MM.1S (cell line): Measurements from ENCODE around the gene SELENBP1.

ENCODE experiments used
- DNase-seq: peaks from one replicate; pipeline ENCODE4 v3.0.0-alpha.2; 2015
- H2AFZ ChIP-seq: fragments of 300-600 bp; sonication (generic); 2 replicates; pipeline ENCODE4 v1.6.0; 2016; ENCODE audit warnings: antibody characterized with exemption, low read length
- H3F3A ChIP-seq: fragments of 300-600 bp; sonication (generic); 2 replicates; pipeline ENCODE4 v1.6.1; 2016; ENCODE audit warnings: mild to moderate bottlenecking, antibody characterized with exemption, low read length, moderate library complexity, mixed read lengths; ENCODE audit not compliant: insufficient read depth
- H3K27ac ChIP-seq: fragments of 300-600 bp; sonication (generic); 2 replicates; pipeline ENCODE4 v1.5.1; 2016; ENCODE audit warnings: mild to moderate bottlenecking, low read length
- H3K27me3 ChIP-seq: fragments of 300-600 bp; sonication (generic); replicated peaks from 2 replicates; pipeline ENCODE4 v1.6.0; 2016; ENCODE audit warnings: low read length; ENCODE audit not compliant: insufficient read depth
- H3K36me3 ChIP-seq: fragments of 300-600 bp; sonication (generic); replicated peaks from 2 replicates; pipeline ENCODE4 v1.6.1; 2016; ENCODE audit warnings: mild to moderate bottlenecking, low read length, mixed read lengths; ENCODE audit not compliant: insufficient read depth
- H3K4me1 ChIP-seq: fragments of 300-600 bp; sonication (generic); 2 replicates; pipeline ENCODE4 v1.6.1; 2016; ENCODE audit warnings: low read length, mixed read lengths
- H3K4me2 ChIP-seq: fragments of 300-600 bp; sonication (generic); 2 replicates; pipeline ENCODE4 v1.6.0; 2016; ENCODE audit warnings: low read depth, low read length
- H3K4me3 ChIP-seq: fragments of 300-600 bp; sonication (generic); 2 replicates; pipeline ENCODE4 v1.5.1; 2016; ENCODE audit warnings: low read length, mixed read lengths
- H3K79me2 ChIP-seq: fragments of 300-600 bp; sonication (generic); 2 replicates; pipeline ENCODE4 v1.6.1; 2016; ENCODE audit warnings: mixed run types, low read length, mixed read lengths
- H3K9ac ChIP-seq: fragments of 300-600 bp; sonication (generic); 2 replicates; pipeline ENCODE4 v1.6.1; 2016; ENCODE audit warnings: low read length, mixed read lengths
- H3K9me2 ChIP-seq: fragments of 300-600 bp; sonication (generic); replicated peaks from 2 replicates; pipeline ENCODE4 v1.6.1; 2016; ENCODE audit warnings: mild to moderate bottlenecking, low read length, mixed read lengths; ENCODE audit not compliant: insufficient read depth
- H3K9me3 ChIP-seq: fragments of 300-600 bp; sonication (generic); replicated peaks from 2 replicates; pipeline ENCODE4 v1.6.1; 2016; ENCODE audit warnings: mild to moderate bottlenecking, low read length, mixed read lengths; ENCODE audit not compliant: insufficient read depth
- H4K20me1 ChIP-seq: fragments of 300-600 bp; sonication (generic); 2 replicates; pipeline ENCODE4 v1.6.1; 2016; ENCODE audit warnings: mild to moderate bottlenecking, low read length, moderate library complexity, mixed read lengths; ENCODE audit not compliant: insufficient read depth
- CTCF ChIP-seq: fragments of 300-600 bp; sonication (generic); IDR thresholded peaks from 2 replicates; pipeline ENCODE4 v1.5.1; 2016; ENCODE audit warnings: antibody characterized with exemption, low read length, mixed read lengths
- EZH2 ChIP-seq: fragments of 300-600 bp; sonication (generic); optimal IDR thresholded peaks from 2 replicates; pipeline ENCODE3; 2017; ENCODE audit warnings: low read depth, mild to moderate bottlenecking, antibody characterized with exemption, low read length, mixed read lengths
- EZH2phosphoT487 ChIP-seq: fragments of 300-600 bp; sonication (generic); IDR thresholded peaks from 2 replicates; pipeline ENCODE4 v1.6.1; 2018; ENCODE audit warnings: antibody characterized with exemption, low read length

The SELENBP1 gene

GRCh38 chr1:151384584-151384983 is 12.1 kb upstream of the SELENBP1 start:
- Histone ChIP-seq H2AFZ (no peak overlapping the region), H3K27me3 (no peaks in the 10 kb centered on the region), H3K9me3 (no peaks in the 10 kb centered on the region), H3F3A (no peaks in the 10 kb centered on the region), H3K4me1 (no peaks in the 10 kb centered on the region), H3K9me2 (no peaks in the 10 kb centered on the region), H3K9ac (no peak overlapping the region), H4K20me1 (no peaks in the 10 kb centered on the region), H3K27ac (no peak overlapping the region), H3K36me3 (no peaks in the 10 kb centered on the region), H3K4me3 (no peak overlapping the region), H3K79me2 (no peaks in the 10 kb centered on the region), H3K4me2 (no peak overlapping the region)
- TF ChIP-seq EZH2phosphoT487 (no peak), CTCF (no peak), EZH2 (no peak)
- DNase-seq = no peak

GRCh38 chr1:151377150-151377884 is 4.8 kb upstream of the SELENBP1 start:
- H3K79me2 ChIP-seq = no peaks in the 10 kb centered on the region
- H3K4me2 ChIP-seq = no peak overlapping the region
- no peaks in the 10 kb centered on the region for H3K9me2 ChIP-seq
- H3F3A ChIP-seq = no peaks in the 10 kb centered on the region
- H3K4me1 ChIP-seq = no peaks in the 10 kb centered on the region
- no peak overlapping the region for H3K4me3 ChIP-seq
- no peak overlapping the region for H3K27ac ChIP-seq
- H2AFZ ChIP-seq = no peak overlapping the region
- H3K27me3 ChIP-seq = no peaks in the 10 kb centered on the region
- no peaks in the 10 kb centered on the region for H4K20me1 ChIP-seq
- TF ChIP-seq EZH2 = no peak
- H3K9ac ChIP-seq = no peak overlapping the region
- no peak for DNase-seq
- no peaks in the 10 kb centered on the region for H3K36me3 ChIP-seq
- H3K9me3 ChIP-seq = no peaks in the 10 kb centered on the region

GRCh38 chr1:151373196-151373595 is 691 bp upstream of the SELENBP1 start:
- no peaks in the 10 kb centered on the region for H3K36me3 ChIP-seq
- DNase-seq = no peak
- no peaks in the 10 kb centered on the region for H3F3A ChIP-seq
- TF ChIP-seq EZH2 (no peak), CTCF (no peak), EZH2phosphoT487 (no peak)
- no peaks in the 10 kb centered on the region for H3K9me2 ChIP-seq
- no peaks in the 10 kb centered on the region for H3K79me2 ChIP-seq
- no peaks in the 10 kb centered on the region for H3K9me3 ChIP-seq
- no peak overlapping the region for H2AFZ ChIP-seq
- H3K9ac ChIP-seq = no peak overlapping the region
- no peaks in the 10 kb centered on the region for H4K20me1 ChIP-seq
- H3K4me1 ChIP-seq = no peaks in the 10 kb centered on the region
- H3K4me3 ChIP-seq = no peak overlapping the region
- H3K27me3 ChIP-seq = no peaks in the 10 kb centered on the region
- no peak overlapping the region for H3K4me2 ChIP-seq
- no peak overlapping the region for H3K27ac ChIP-seq

DNA sequence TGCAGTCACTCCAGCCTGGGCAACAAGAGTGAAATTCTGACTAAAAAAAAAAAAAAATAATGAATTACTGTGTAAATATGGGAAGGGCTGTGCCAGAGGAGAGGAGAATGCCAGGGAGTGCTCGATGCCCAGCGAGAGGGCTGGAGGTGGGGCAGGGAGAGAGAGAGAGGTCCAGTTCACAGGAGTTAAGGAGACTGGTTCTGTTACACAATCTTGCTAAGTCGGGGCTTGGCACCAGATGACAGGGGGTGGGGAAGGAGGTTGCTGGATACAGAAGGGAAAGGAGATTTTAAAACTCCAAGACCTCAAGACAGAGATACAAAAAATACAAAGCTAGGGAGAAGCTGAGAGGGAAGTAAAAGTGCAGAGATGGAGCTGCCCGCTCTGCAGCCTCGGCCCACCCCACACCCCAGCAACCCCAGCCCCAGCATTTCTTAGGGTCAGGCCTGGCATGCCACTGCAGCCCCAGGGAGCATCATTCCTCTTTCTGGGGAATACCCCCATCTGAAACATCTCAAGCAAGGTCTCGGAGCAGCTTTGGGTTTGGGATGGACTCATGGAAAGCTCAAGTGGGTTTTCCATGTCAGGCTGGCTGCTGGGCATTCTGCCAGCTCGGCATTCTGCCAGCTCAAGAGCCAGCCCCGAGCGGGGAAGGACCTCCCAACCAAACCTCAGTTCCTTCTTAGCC is 991 bp downstream of the SELENBP1 start:
- Histone ChIP-seq H3K27me3 (no peaks in the 10 kb centered on the region), H3K79me2 (no peaks in the 10 kb centered on the region), H3F3A (no peaks in the 10 kb centered on the region), H2AFZ (no peak overlapping the region), H3K36me3 (no peaks in the 10 kb centered on the region), H4K20me1 (no peaks in the 10 kb centered on the region), H3K4me1 (no peaks in the 10 kb centered on the region), H3K4me3 (no peak overlapping the region), H3K9ac (no peak overlapping the region), H3K9me3 (no peaks in the 10 kb centered on the region), H3K9me2 (no peaks in the 10 kb centered on the region), H3K27ac (no peak overlapping the region), H3K4me2 (no peak overlapping the region)
- TF ChIP-seq EZH2phosphoT487 = no peak
- no peak for TF ChIP-seq CTCF
- no peak for TF ChIP-seq EZH2
- DNase-seq = no peak
